ENCODE measurements around the gene TK2.

TK2 gene

DNA sequence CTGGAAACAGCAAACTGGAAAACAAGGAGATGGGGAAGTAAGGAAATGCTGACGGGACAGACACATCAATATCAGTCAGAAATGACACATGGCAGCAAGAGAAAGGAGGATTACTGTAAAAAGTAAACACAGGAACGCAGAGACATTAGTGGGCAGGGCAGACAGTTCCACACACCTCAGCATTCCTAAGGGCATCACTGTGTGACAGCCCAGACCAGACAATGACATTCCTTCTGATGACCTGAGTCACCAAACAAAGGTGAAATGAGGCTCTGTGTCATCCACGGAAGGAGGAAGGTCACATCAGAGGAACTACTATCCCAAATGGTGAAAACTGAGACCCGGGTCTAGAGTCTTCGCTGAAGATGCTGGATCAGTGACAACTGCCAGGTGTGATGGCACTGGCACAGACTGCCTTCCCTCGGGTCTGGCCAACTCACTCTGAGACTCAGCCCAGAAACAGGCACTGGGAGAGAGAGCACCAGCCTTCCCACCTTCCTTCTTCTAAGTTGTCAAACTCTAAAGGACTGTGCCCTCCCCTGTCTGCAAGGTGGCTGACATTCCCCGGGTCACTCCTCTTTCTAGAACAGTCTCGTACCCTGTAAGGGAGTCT lies 36.7 kb downstream of the TK2 start:
- H3K4me3 ChIP-seq (ENCODE audit: low read depth, low read length): no peak overlapping the region
- no peak for DNase-seq (ENCODE audit: low read depth)
- TF ChIP-seq, protein P1, sequence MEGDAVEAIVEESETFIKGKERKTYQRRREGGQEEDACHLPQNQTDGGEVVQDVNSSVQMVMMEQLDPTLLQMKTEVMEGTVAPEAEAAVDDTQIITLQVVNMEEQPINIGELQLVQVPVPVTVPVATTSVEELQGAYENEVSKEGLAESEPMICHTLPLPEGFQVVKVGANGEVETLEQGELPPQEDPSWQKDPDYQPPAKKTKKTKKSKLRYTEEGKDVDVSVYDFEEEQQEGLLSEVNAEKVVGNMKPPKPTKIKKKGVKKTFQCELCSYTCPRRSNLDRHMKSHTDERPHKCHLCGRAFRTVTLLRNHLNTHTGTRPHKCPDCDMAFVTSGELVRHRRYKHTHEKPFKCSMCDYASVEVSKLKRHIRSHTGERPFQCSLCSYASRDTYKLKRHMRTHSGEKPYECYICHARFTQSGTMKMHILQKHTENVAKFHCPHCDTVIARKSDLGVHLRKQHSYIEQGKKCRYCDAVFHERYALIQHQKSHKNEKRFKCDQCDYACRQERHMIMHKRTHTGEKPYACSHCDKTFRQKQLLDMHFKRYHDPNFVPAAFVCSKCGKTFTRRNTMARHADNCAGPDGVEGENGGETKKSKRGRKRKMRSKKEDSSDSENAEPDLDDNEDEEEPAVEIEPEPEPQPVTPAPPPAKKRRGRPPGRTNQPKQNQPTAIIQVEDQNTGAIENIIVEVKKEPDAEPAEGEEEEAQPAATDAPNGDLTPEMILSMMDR (IDR thresholded peaks at IDR 0.05; ENCODE audit: insufficient read depth, low read depth, low read length, missing control alignments): no peak

DNA sequence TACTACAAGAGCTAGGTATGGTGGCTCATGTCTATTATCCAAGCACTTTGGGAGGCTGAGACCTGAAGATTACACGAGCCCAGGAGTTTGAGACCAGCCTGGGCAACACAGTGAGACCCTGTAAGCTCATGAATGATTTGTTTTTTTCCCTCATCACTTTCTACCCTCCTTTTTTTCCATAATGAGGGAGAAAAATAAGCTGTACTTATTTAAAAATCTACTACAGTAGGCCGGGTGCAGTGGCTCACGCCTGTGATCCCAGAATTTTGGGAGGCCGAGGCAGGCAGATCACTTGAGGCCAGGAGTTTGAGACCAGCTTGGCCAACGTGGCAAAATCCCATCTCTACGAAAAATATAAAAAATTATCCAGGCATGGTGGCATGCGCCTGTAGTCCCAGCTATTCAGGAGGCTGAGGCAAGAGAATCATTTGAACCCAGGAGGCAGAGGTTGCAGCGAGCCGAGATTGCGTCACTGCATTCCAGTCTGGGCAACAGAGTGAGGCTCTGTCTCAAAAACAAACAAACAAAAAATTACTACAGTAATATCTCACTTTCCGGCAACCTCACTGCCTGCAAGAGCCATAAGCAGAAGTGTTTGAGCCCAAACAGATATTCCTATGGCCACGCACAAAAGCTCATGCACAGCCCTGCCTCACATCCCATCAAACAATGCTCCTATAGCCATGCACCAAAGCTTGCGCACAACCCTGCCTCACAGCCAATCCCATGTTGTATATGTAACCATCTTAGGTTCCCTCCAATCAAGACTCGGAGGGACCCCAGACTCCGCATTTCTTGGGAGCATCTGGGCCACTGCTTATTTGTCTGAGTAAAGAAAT lies 37.4 kb downstream of the TK2 start:
- DNase-seq (ENCODE audit: low read depth): no peak
- no peak overlapping the region for H3K4me3 ChIP-seq (ENCODE audit: low read depth, low read length)
- TF ChIP-seq, protein P1 (IDR thresholded peaks at IDR 0.05; ENCODE audit: insufficient read depth, low read depth, low read length, missing control alignments): no peak

DNA sequence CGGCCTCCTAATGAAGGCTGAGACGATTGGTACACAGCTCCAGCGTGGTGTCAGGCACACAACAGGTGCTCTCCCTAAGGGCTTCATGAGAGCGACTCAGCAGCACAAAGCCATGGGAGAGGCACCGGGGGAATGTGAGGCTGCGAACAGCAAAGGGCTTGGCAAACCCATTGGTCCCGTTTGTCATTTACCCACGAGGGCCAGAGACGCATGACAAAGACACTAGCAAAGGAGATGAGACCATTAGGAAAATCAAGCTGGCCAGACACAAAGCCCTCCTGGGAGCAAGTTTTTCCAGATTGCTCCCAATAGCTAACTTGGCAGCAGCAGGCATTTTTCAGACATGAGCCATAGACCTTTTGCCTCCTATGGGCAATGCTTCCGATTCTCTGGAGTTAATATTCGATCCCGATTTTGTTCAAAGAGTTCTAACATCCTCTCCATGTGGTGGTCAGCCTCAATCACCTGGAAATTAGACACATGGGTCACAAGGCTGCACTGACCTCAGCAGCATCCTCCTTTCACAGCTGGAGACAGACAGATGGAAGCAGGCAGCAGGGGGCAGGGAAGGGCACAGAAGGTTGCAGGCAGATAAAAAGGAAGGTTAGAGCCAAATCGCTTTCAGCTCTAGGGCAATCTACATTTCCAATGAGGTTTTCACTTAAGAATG lies 38.2 kb downstream of the TK2 start:
- TF ChIP-seq, protein P1 (IDR thresholded peaks at IDR 0.05; ENCODE audit: insufficient read depth, low read depth, low read length, missing control alignments): no peak
- DNase-seq (ENCODE audit: low read depth): no peak
- no peak overlapping the region for H3K4me3 ChIP-seq (ENCODE audit: low read depth, low read length)

DNA sequence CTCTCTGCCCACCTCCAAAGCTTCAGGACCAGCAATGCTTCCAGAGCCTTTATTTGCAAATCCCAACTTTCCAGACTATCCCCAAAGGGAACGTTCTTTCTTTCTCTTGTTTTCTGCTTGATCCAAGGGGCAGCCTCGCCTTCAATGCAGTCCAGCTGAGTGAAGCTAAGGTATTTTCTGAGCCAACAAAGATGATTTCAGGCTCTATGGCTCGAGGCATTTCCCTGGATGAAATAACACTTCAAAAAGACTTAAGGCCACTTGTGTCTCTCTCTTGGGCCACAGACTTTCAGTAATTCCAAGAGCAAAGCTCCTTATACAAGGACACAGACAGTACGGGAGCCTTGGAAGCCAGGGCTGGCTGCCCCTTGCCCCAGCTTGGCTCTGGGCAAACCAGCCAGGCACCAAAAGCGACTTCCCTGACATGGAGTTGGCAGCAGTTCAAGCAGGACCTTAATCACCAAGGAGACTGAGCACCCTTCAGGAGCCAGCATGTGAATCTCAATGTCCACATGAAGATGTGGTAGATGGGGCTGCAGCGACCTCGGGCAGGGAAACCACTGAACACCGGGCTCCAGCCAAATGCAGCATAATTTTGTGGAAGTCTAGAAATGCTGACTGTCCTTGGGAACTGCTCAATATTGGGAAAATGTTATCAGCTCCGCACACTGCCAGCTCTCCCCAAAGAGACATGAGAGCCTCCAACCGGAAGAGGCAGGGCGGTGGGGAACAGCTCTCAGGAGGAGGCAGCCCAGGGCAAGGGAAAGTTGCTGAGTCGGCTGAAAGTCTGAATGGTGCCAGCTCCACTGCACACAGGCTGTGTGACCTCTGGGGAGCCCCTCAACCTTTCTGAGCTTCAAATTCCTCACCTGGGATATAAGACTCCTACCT lies 39.0 kb downstream of the TK2 start:
- no peak for DNase-seq (ENCODE audit: low read depth)
- TF ChIP-seq, protein P1 (IDR thresholded peaks at IDR 0.05; ENCODE audit: insufficient read depth, low read depth, low read length, missing control alignments): no peak
- H3K4me3 ChIP-seq (ENCODE audit: low read depth, low read length): no peak overlapping the region

DNA sequence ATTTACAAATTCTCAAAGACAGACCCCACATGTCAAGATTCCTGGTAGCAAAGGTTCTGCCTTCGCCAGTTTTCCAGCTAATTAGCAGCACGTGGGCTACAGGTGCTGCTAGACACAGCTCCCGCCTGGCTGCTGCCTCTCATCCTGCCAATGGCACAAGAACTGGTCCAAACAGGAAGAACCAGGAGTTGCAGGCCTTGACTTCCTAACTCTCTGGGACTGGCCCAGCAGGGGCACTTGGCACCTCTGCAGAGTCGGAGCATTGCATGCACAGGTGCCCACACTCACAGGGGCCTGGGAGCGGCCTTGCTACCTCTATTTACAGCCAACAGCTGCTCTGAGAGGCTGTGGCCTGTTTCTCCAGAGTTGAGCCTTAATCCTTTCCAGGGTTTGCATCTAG lies 39.6 kb downstream of the TK2 start:
- DNase-seq (ENCODE audit: low read depth): no peak
- TF ChIP-seq, protein P1 (IDR thresholded peaks at IDR 0.05; ENCODE audit: insufficient read depth, low read depth, low read length, missing control alignments): no peak
- H3K4me3 ChIP-seq (ENCODE audit: low read depth, low read length): no peak overlapping the region

DNA sequence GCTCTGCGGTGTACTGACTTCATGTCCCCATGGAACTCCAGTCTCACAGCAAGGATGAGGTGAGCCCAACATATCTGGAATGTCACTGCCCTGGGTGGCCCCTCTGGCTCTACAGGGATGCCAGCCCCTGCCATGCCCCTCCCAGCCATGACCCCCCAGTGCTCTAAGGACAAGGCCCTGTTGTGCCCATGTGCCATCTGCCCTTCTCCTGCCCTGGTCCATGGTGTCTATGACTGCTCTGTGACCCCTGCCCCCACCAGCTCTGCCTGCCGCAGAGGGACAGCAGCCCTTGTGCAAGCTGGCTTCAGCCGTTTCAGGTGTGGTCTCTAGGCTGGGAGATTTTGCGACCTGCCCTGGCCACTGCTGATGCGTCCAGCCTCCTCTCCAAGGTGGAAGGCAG lies 40.3 kb downstream of the TK2 start:
- TF ChIP-seq, protein P1 (IDR thresholded peaks at IDR 0.05; ENCODE audit: insufficient read depth, low read depth, low read length, missing control alignments): no peak
- no peak for DNase-seq (ENCODE audit: low read depth)
- H3K4me3 ChIP-seq (ENCODE audit: low read depth, low read length): no peak overlapping the region

Measured in GM12865 (cell line).